Measurements from ENCODE around the gene CFAP46.

Gene CFAP46

GRCh38 chr10:132942101-132943057 lies at the start of gene CFAP46:
CFAP46 (minus strand) TSS chr10:132942570; CDS start chr10:132942484, 86 bp downstream.
- peak; percentile 40 for DNase-seq

DNA sequence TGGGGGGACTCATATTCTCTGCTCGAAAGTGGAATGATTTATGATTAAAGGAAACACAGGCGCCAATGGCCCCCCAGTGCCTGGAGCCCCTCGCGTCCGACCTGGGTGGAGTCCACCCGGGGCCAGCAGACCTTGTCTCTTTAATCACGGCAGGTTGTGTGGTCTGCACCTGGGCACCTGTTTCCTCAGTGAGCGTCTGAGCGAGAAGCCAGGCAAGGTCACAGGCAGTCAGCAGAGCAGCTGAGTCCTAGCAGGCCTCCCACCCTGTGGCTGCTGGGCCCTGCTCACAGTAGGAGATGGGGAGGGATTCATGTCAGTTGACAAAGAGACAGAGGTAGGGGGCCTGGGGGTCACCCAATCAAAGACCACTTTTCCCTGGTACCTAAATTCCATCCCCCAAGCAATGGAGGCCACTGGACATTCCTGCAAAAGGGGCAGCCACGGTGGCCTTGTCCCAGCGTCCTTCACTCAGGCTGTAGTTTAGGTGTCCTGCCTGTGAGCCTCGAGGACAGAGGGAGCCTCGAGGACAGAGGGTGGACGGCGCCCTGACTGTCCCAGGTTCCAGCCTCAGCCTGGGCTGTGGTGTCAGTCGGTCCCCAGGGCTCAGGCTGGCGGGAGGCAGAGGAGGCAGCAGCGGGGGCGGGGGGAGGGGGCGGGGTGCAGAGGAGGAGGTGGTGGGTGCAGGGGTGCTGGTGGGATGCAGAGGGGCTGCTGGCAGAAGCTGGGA lies 49.5 kb upstream of the CFAP46 start:
- no peak for DNase-seq

- DNase-seq = no peak
Observed at GRCh38 chr10:132990684-132991545, 48.5 kb upstream of the CFAP46 start.

DNA sequence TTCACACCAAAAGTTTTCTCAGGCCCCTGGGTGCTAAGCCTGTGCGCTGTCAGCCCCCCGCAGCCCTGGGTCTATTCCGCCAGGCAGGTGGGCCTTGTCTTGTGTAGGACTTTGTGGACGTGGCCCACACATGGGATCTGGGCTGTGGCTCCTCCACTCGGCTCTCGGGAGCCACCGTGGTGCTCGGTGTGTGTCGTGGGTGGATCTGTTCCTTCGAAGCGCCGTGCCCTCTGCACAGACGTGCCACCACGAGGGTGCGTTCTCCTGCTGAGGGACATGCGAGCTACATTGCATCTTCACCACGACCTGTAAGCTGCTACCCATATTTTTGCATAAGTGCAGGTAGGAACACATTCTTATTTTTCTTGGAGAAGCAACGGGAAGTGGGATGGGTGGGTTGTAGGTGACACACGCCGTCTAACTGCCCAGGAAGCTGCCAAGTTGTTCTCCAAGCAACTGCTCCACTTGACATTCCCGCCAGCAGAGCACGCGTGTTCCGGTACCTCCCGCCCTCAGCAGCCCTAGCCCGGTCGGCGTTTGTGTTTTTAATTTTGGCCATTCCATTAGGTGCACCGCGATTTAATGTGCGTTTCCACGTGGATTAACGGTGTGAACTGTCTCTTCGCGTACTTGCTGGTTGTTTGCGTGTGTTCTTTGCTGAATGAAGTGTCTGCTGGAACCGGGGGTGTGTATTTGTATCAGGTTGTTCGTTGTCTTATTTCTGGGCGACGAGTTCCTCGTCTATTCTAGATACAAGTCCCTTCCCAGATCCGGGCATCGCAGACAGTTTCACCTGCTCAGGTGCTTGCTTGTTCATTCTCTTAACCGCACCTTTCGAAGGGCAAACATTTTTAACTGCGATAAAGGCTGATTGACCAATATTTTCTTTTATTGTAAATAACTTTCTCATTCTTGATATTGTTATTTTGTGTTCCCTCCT lies 47.4 kb upstream of the CFAP46 start:
- DNase-seq = no peak

- DNase-seq = no peak
Observed at GRCh38 chr10:132988988-132989387, 46.6 kb upstream of the CFAP46 start.

DNA sequence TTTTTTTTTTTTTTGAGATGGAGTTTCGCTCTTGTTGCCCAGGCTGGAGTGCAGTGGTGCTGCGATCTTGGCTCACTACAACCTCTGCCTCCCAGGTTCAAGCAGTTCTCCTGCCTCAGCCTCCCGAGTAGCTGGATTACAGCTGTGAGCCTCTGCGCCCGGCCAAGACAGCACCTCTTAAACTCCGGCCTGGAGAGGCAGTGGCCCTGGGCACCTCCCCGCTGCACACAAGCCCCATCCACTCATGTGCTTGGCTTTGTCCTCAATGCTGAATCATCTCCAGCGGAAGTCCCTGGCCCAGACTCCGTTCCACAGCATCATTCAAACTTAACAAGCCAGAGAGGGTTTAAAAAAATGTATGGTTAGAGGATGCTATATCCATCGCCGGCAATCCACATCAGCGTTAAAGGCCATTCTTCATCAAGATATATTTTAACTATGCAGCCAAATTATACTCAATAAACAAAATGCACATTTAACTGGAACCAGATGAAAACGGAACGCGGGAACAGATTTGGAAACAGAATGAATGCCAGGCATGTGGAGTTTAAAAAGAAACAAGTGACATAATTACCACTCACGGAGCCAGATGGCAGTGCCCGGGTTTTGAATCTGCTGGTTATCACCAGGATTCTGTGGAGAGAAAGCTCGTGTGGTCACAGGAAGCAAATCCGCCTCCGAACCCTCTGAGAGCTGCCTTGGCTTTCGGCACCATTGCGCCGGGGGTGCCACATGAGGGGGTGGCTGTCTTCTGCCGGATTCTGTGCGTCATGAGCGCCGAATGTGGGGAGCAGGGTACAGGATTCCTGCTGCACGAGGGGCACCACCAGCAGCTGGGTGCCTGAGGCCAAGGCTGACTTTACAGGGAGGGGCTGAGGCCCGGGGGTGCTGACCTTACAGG lies 45.6 kb upstream of the CFAP46 start:
- no peak for DNase-seq

GRCh38 chr10:132986978-132987377 lies 44.6 kb upstream of the CFAP46 start:
- no peak for DNase-seq

DNA sequence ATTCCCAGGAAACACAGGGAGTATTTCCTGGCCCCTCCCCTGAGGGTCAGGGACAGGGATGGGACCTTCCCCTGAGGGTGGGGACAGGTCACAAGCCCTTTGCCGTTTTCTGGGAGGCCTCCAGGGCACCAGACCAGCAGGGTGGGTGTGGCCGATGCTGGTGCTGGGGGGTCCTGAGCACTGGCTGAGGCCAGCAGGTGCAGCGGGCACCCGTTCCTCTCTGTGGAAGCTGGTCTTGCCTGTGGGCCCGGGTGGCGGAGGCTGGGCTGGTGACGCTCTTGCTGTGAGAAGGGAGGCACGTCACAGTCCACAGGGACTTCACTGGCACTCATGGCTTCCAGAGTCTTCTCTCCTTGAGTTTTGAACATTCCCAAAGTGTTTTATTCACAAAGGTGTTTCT lies 44.2 kb upstream of the CFAP46 start:
- DNase-seq = no peak

- DNase-seq = no peak
Observed at GRCh38 chr10:132986076-132986475, 43.7 kb upstream of the CFAP46 start.

DNA sequence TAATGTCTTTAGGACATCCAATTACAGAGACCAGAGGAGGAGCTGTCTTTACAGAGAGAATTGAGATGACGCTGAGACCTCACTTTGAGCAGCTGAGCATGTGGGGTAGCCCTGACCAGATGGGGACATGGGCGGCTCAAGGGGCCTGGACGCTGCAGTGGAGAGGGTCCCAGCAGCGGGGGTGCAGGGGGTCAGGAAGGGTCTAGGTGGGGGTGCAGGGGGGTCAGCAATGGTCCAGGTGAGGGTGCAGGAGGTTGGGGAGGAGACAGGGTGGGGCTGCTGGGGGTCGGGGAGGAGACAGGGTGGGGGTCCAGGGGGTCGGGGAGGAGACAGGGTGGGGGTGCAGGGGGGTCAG lies 43.2 kb upstream of the CFAP46 start:
- no peak for DNase-seq

- no peak for DNase-seq
Observed at GRCh38 chr10:132984801-132985545, 42.6 kb upstream of the CFAP46 start.

- DNase-seq = no peak
Observed at GRCh38 chr10:132984008-132984295, 41.6 kb upstream of the CFAP46 start.

DNA sequence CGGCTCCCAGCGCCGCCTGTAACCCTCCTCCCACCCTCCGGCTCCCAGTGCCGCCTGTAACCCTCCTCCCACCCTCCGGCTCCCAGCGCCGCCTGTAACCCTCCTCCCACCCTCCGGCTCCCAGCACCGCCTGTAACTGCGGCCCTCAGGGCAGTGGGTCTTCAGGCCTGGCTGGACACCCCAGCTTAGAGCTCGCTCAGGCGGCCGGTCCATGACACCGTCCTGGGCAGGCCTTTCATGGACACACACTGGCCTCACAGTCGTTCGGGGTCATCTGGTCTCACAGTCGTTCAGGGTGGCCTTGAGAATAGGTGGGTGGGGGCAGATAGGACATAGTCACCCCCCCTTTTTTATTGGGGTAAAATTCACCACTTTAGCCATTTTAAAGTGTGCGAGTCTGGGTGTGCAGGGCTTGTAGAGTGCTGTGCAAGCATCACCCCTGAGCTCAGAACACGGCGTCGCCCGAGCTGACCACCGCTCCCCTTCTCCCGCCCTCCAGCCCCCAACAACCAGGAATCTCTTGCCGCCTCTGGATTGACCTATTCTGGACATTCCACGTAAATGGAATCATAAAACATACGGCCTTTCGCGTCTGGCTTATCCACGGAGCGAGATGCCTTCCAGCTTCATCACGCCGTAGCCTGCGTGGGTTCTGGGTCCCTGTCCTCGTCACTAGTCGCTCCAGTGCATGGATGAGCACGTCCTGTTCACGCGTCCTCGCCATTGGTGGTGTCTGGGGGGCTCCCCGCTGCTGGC lies 41.1 kb upstream of the CFAP46 start:
- DNase-seq = no peak

DNA sequence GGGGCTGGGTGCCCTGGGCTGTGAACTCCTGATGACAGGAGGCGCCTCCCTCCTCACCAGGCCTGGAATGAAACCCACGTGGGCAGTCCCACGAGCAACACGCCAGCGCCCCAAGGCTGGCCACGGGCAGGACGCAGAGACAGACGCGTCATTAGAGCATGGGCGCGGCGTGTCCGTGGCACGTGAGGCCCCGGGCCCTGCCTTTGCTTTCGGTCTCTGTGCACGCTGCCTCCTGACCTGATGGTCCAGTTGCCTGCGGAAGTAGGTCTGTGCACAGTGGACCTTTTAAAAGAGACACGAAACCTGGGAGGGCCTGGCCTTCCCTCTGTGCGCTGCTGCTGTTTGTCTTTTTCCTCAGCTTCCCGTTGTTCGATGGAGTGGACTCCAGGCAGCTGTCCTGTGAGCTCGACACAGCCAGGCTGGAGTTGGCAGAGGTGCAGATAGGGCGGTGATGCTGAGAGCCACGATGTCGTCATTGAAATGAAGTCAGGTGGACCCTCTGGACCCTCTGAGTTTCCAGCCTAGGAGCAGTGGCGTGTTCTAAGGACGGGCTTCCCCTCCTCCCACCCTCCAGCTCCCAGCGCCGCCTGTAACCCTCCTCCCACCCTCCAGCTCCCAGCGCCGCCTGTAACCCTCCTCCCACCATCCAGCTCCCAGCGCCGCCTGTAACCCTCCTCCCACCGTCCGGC lies 40.1 kb upstream of the CFAP46 start:
- no peak for DNase-seq

- DNase-seq = no peak
Observed at GRCh38 chr10:132981746-132982145, 39.4 kb upstream of the CFAP46 start.

- DNase-seq = no peak
Observed at GRCh38 chr10:132981173-132981555, 38.8 kb upstream of the CFAP46 start.

DNA sequence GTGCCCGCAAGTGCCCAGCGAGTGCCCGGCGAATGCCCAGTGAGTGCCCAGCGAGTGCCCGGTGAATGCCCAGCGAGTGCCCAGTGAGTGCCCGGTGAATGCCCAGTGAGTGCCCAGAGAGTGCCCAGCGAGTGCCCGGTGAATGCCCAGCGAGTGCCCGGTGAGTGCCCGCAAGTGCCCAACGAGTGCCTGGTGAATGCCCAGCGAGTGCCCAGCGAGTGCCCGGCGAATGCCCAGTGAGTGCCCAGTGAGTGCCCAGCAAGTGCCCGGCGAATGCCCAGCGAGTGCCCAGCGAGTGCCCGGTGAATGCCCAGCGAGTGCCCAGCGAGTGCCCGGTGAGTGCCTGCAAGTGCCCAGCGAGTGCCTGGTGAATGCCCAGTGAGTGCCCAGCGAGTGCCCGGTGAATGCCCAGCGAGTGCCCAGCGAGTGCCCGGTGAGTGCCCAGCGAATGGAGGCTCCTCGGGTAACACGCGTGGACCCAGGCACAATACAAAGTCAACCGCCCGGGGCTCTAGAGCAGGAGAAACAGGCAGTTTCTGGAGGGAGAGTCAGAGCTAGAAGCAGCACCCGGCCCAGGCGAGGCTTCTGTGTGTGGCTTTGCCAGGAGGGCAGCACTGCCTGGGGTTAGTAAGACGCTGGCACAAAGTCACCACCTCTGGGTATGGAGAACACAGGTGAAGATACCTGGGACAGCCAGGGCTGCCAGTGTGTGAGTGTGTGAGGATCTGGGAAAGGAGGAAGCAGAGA lies 38.2 kb upstream of the CFAP46 start:
- DNase-seq = no peak

Measured in suppressor macrophage treated with lipopolysaccharide for 4 hours (primary cell).